RWPE2 (cell line): Measurements from ENCODE around the gene TUT4.

Source experiments
- ATAC-seq: fragments of 200-7000 bp; cut with Tn5 transposase; 3 replicates; pipeline ENCODE4 v1.9.1; 2021; ENCODE audit warnings: low read depth
- DNase-seq: peaks from one replicate; pipeline ENCODE4 v3.0.0-alpha.2; 2020; ENCODE audit warnings: low spot score
- H3K27ac ChIP-seq: fragments of 450-650 bp; 2 replicates; pipeline ENCODE4 v1.5.1; 2017; ENCODE audit warnings: mild to moderate bottlenecking; ENCODE audit not compliant: poor library complexity, severe bottlenecking
- H3K27me3 ChIP-seq: fragments of 250-450 bp; sonication (Bioruptor Pico); 2 replicates; pipeline ENCODE4 v1.5.1; 2021; ENCODE audit warnings: mild to moderate bottlenecking, moderate library complexity; ENCODE audit not compliant: insufficient read depth, poor library complexity, severe bottlenecking
- H3K36me3 ChIP-seq: fragments of 250-450 bp; sonication (Bioruptor Pico); 2 replicates; pipeline ENCODE4 v1.5.1; 2020; ENCODE audit warnings: low read depth, mild to moderate bottlenecking, moderate library complexity
- H3K4me1 ChIP-seq: fragments of 250-450 bp; sonication (Bioruptor Pico); 2 replicates; pipeline ENCODE4 v1.5.1; 2021; ENCODE audit warnings: mild to moderate bottlenecking, moderate library complexity; ENCODE audit not compliant: insufficient read depth, poor library complexity, severe bottlenecking
- H3K4me3 ChIP-seq: fragments of 250-450 bp; sonication (Bioruptor Pico); 2 replicates; pipeline ENCODE4 v1.5.1; 2021; ENCODE audit warnings: mild to moderate bottlenecking, moderate library complexity; ENCODE audit not compliant: severe bottlenecking
- H3K9me3 ChIP-seq: fragments of 250-450 bp; sonication (Bioruptor Pico); 2 replicates; pipeline ENCODE4 v1.5.1; 2021; ENCODE audit warnings: mild to moderate bottlenecking, moderate library complexity; ENCODE audit not compliant: severe bottlenecking
- TF ChIP-seq, protein P1 (sequence below): fragments of 450-650 bp; IDR thresholded peaks from one replicate; pipeline ENCODE4 v1.5.1; 2017; ENCODE audit warnings: mild to moderate bottlenecking, moderate library complexity; ENCODE audit not compliant: poor library complexity, severe bottlenecking

The TUT4 gene

DNA sequence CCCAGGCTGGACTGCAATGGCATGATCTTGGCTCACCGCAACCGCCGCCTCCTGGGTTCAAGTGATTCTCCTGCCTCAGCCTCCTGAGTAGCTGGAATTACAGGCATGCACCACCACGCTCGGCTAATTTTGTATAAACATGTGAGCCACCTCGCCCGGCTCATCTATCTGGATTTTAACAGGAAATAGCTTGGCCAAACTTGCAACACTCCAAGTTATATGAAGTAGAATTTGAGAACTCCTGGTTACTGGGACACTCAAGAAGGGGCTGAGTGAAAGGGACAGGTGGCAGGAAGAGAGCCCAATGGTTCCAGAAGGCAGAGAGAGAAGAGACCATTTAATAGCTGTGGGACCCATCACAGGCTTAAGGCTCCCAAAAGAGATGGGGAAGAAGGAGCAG, 46.3 kb upstream of the TUT4 start:
- Histone ChIP-seq H3K4me3 (no peak overlapping the region), H3K27ac (no peak overlapping the region), H3K4me1 (no peaks in the 10 kb centered on the region), H3K9me3 (no peaks in the 10 kb centered on the region), H3K36me3 (no peaks in the 10 kb centered on the region), H3K27me3 (no peaks in the 10 kb centered on the region)
- TF ChIP-seq, protein P1, sequence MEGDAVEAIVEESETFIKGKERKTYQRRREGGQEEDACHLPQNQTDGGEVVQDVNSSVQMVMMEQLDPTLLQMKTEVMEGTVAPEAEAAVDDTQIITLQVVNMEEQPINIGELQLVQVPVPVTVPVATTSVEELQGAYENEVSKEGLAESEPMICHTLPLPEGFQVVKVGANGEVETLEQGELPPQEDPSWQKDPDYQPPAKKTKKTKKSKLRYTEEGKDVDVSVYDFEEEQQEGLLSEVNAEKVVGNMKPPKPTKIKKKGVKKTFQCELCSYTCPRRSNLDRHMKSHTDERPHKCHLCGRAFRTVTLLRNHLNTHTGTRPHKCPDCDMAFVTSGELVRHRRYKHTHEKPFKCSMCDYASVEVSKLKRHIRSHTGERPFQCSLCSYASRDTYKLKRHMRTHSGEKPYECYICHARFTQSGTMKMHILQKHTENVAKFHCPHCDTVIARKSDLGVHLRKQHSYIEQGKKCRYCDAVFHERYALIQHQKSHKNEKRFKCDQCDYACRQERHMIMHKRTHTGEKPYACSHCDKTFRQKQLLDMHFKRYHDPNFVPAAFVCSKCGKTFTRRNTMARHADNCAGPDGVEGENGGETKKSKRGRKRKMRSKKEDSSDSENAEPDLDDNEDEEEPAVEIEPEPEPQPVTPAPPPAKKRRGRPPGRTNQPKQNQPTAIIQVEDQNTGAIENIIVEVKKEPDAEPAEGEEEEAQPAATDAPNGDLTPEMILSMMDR: no peak
- DNase-seq (no peak), ATAC-seq (no peak)

GRCh38 chr1:52598729-52599128, 45.8 kb upstream of the TUT4 start:
- H3K4me3 ChIP-seq: no peak overlapping the region
- DNase-seq (no peak), ATAC-seq (no peak)
- H3K27ac ChIP-seq: no peak overlapping the region
- no peaks in the 10 kb centered on the region for H3K36me3 ChIP-seq
- no peaks in the 10 kb centered on the region for H3K4me1 ChIP-seq
- no peaks in the 10 kb centered on the region for H3K27me3 ChIP-seq
- no peaks in the 10 kb centered on the region for H3K9me3 ChIP-seq
- TF ChIP-seq, protein P1: no peak

GRCh38 chr1:52597912-52598311, 45.0 kb upstream of the TUT4 start:
- Histone ChIP-seq H3K27me3 (no peaks in the 10 kb centered on the region), H3K27ac (no peak overlapping the region), H3K9me3 (no peaks in the 10 kb centered on the region), H3K36me3 (no peaks in the 10 kb centered on the region), H3K4me3 (no peak overlapping the region), H3K4me1 (no peaks in the 10 kb centered on the region)
- no peak for ATAC-seq
- TF ChIP-seq, protein P1: no peak
- no peak for DNase-seq

DNA sequence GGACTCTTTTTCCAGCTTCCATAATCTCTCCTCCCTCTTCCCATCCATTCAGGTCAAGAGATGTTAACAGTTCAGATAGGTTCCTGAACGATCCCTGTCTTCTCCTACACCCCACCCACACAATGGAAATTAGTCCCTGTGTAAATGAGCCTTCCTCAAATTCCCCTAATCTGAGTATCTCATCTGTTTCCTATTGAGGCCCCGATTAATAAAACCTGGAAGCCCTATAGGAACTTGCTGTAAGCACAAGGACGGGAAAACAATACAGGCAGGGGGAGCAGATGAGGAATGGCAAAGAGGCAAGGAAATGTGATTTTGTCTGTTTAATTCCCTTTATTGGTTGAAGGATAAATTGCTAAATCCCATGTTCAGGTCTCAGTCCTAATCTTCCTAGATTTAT, 42.2 kb upstream of the TUT4 start:
- ATAC-seq (no peak), DNase-seq (no peak)
- Histone ChIP-seq H3K27me3 (no peaks in the 10 kb centered on the region), H3K36me3 (no peaks in the 10 kb centered on the region), H3K4me1 (no peaks in the 10 kb centered on the region), H3K4me3 (no peak overlapping the region), H3K27ac (no peak overlapping the region), H3K9me3 (no peaks in the 10 kb centered on the region)
- TF ChIP-seq, protein P1: no peak

GRCh38 chr1:52593495-52593894, 40.6 kb upstream of the TUT4 start:
- no peak for DNase-seq
- Histone ChIP-seq H3K27me3 (no peaks in the 10 kb centered on the region), H3K27ac (no peak overlapping the region), H3K9me3 (no peaks in the 10 kb centered on the region), H3K36me3 (no peaks in the 10 kb centered on the region), H3K4me1 (no peaks in the 10 kb centered on the region), H3K4me3 (no peak overlapping the region)
- no peak for ATAC-seq
- TF ChIP-seq, protein P1: no peak
